H9 (cell line): Measurements from ENCODE around the gene DHX58. TPM values are rescaled to one million over a fixed set of nuclear protein-coding genes. Genes with fewer than 3 reads are reported as not detected.

Experiments used
- DNase-seq: peaks from one replicate; pipeline ENCODE4 v3.0.0-alpha.2; 2017
- H2AFZ ChIP-seq: one replicate; pipeline ENCODE4 v1.6.1; 2013; ENCODE audit warnings: mild to moderate bottlenecking, low read length, control low read depth, moderate library complexity
- H2AK5ac ChIP-seq: 2 replicates; pipeline ENCODE4 v1.6.1; 2013; ENCODE audit warnings: low read length, control low read depth, mixed read lengths; ENCODE audit not compliant: insufficient read length
- H2BK120ac ChIP-seq: one replicate; pipeline ENCODE4 v1.6.1; 2013; ENCODE audit warnings: low read depth, mild to moderate bottlenecking, low read length, control low read depth, inconsistent platforms; ENCODE audit not compliant: poor library complexity, severe bottlenecking
- H2BK12ac ChIP-seq: 2 replicates; pipeline ENCODE4 v1.6.1; 2013; ENCODE audit warnings: low read length, control low read depth, mixed read lengths, low read depth; ENCODE audit not compliant: insufficient read length
- H2BK15ac ChIP-seq: 2 replicates; pipeline ENCODE4 v1.6.1; 2013; ENCODE audit warnings: low read depth, low read length, control low read depth
- H2BK20ac ChIP-seq: one replicate; pipeline ENCODE4 v1.6.1; 2013; ENCODE audit warnings: low read depth, mild to moderate bottlenecking, low read length, control low read depth, inconsistent platforms; ENCODE audit not compliant: poor library complexity, severe bottlenecking
- H2BK5ac ChIP-seq: 2 replicates; pipeline ENCODE4 v1.6.1; 2013; ENCODE audit warnings: low read length, control low read depth, mixed read lengths; ENCODE audit not compliant: insufficient read length
- H3K14ac ChIP-seq: 2 replicates; pipeline ENCODE4 v1.6.1; 2013; ENCODE audit warnings: low read length, control low read depth; ENCODE audit not compliant: insufficient read depth
- H3K18ac ChIP-seq: 2 replicates; pipeline ENCODE4 v1.6.1; 2013; ENCODE audit warnings: low read depth, mild to moderate bottlenecking, mixed read lengths, low read length, control low read depth; ENCODE audit not compliant: insufficient read length
- H3K23ac ChIP-seq: 2 replicates; pipeline ENCODE4 v1.6.1; 2013; ENCODE audit warnings: low read length, control low read depth, mixed read lengths, low read depth; ENCODE audit not compliant: insufficient read length
- H3K23me2 ChIP-seq: 2 replicates; pipeline ENCODE4 v1.6.1; 2013; ENCODE audit warnings: low read depth, mild to moderate bottlenecking, mixed read lengths, low read length, control low read depth; ENCODE audit not compliant: insufficient read length, poor library complexity, severe bottlenecking
- H3K27ac ChIP-seq: 2 replicates; pipeline ENCODE4 v1.5.1; 2013; ENCODE audit warnings: low read length, control low read depth, mixed read lengths, low read depth; ENCODE audit not compliant: insufficient read length
- H3K27me3 ChIP-seq: 2 replicates; pipeline ENCODE4 v1.6.1; 2013; ENCODE audit warnings: low read length, control low read depth, inconsistent platforms; ENCODE audit not compliant: insufficient read depth
- H3K4ac ChIP-seq: 2 replicates; pipeline ENCODE4 v1.6.1; 2013; ENCODE audit warnings: low read depth, mild to moderate bottlenecking, control low read depth, inconsistent platforms, low read length, moderate library complexity
- H3K4me1 ChIP-seq: 2 replicates; pipeline ENCODE4 v1.6.1; 2013; ENCODE audit warnings: low read length, control low read depth, inconsistent platforms; ENCODE audit not compliant: insufficient read depth
- H3K4me2 ChIP-seq: 2 replicates; pipeline ENCODE4 v1.6.1; 2013; ENCODE audit warnings: low read length, control low read depth, mixed read lengths; ENCODE audit not compliant: insufficient read length, insufficient read depth
- H3K56ac ChIP-seq: 2 replicates; pipeline ENCODE4 v1.6.1; 2013; ENCODE audit warnings: low read depth, mild to moderate bottlenecking, mixed read lengths, low read length, control low read depth; ENCODE audit not compliant: insufficient read length
- H3K79me1 ChIP-seq: 2 replicates; pipeline ENCODE4 v1.6.1; 2013; ENCODE audit warnings: low read depth, mild to moderate bottlenecking, moderate library complexity, low read length, control low read depth, inconsistent platforms; ENCODE audit not compliant: insufficient read depth, poor library complexity, severe bottlenecking
- H3K79me2 ChIP-seq: 2 replicates; pipeline ENCODE4 v1.6.1; 2013; ENCODE audit warnings: low read length, control low read depth, inconsistent platforms; ENCODE audit not compliant: insufficient read depth
- H3K9ac ChIP-seq: 2 replicates; pipeline ENCODE4 v1.6.1; 2013; ENCODE audit warnings: low read length, control low read depth, mixed read lengths; ENCODE audit not compliant: insufficient read length; ENCODE audit errors: extremely low read depth
- H3K9me3 ChIP-seq: one replicate; pipeline ENCODE4 v1.6.1; 2013; ENCODE audit warnings: low read depth, low read length, inconsistent platforms; ENCODE audit not compliant: control insufficient read depth
- H3T11ph ChIP-seq: one replicate; pipeline ENCODE4 v1.6.1; 2013; ENCODE audit warnings: mild to moderate bottlenecking, low read length, control low read depth, inconsistent platforms
- H4K20me1 ChIP-seq: one replicate; pipeline ENCODE4 v1.6.1; 2013; ENCODE audit not compliant: control insufficient read depth, insufficient read length, insufficient read depth
- H4K5ac ChIP-seq: 2 replicates; pipeline ENCODE4 v1.6.1; 2013; ENCODE audit warnings: low read depth, mild to moderate bottlenecking, mixed read lengths, low read length, control low read depth; ENCODE audit not compliant: insufficient read length
- H4K8ac ChIP-seq: replicated peaks from 2 replicates; pipeline ENCODE4 v1.6.1; 2013; ENCODE audit warnings: low read length, control low read depth, mixed read lengths, low read depth; ENCODE audit not compliant: insufficient read length
- H4K91ac ChIP-seq: 2 replicates; pipeline ENCODE4 v1.6.1; 2013; ENCODE audit warnings: low read depth, mild to moderate bottlenecking, moderate library complexity, mixed read lengths, low read length, control low read depth; ENCODE audit not compliant: insufficient read length
- H3K27ac Mint-ChIP-seq, 3 experiments: 2 replicates in 2 of 3; 3 replicates in 1 of 3; pipeline ENCODE4 v1.8.0; 2020 to 2021; ENCODE audit warnings: mixed read lengths in 3 of 3, mild to moderate bottlenecking in 1 of 3, moderate library complexity in 1 of 3
- H3K27me3 Mint-ChIP-seq: 2 replicates; pipeline ENCODE4 v1.8.0; 2021; ENCODE audit warnings: low read depth, mild to moderate bottlenecking, moderate library complexity, mixed read lengths
- H3K36me3 Mint-ChIP-seq, 3 experiments: 2 replicates in 2 of 3; 3 replicates in 1 of 3; pipeline ENCODE4 v1.8.0; 2020 to 2021; ENCODE audit warnings: low read depth in 3 of 3, mixed read lengths in 3 of 3; ENCODE audit not compliant: insufficient read depth in 1 of 3
- H3K4me1 Mint-ChIP-seq, 2 experiments: 2 replicates each; pipeline ENCODE4 v1.8.0; 2020; ENCODE audit warnings: mixed read lengths in 2 of 2
- H3K4me3 Mint-ChIP-seq, 2 experiments: 2 replicates in 1 of 2; 3 replicates in 1 of 2; pipeline ENCODE4 v1.8.0; 2020 to 2021; ENCODE audit warnings: mild to moderate bottlenecking in 2 of 2, mixed read lengths in 2 of 2, moderate library complexity in 1 of 2
- H3K9me3 Mint-ChIP-seq, 2 experiments: 2 replicates in 1 of 2; 3 replicates in 1 of 2; pipeline ENCODE4 v1.8.0; 2020; ENCODE audit warnings: mild to moderate bottlenecking in 2 of 2, mixed read lengths in 2 of 2, moderate library complexity in 1 of 2
- CTCF ChIP-seq: fragments of 200-600 bp; sonication (generic); conservative IDR thresholded peaks from 3 replicates; pipeline ENCODE4 v1.8.0; 2021; ENCODE audit warnings: antibody characterized with exemption, mild to moderate bottlenecking
- WGBS: extraction: QIAGEN DNeasy Blood & Tissue Kit; methylation state at CpG from one replicate; pipeline ENCODE4 v1.1.7; 2013; ENCODE audit warnings: missing lambda C conversion rate, low lambda C conversion rate, mixed read lengths; ENCODE audit not compliant: insufficient read length; ENCODE audit errors: extremely low coverage; 5-methylcytosine and 5-hydroxymethylcytosine counted together
- total RNA-seq: library from RNA; stranded (reverse); gene quantifications from 2 replicates; pipeline ENCODE4 v1.2.1, GENCODE V29; 2021

The DHX58 gene
- total RNA-seq, 1 experiment from 2014 or later, result 3.9 TPM

- Histone ChIP-seq H3K4me2 (no peak overlapping the region), H3K18ac (no peak overlapping the region), H3K23ac (no peak overlapping the region), H2AFZ (no peak overlapping the region), H3K27me3 (no peaks in the 10 kb centered on the region), H3K27ac (no peak overlapping the region), H2BK120ac (no peak overlapping the region), H3K23me2 (no peaks in the 10 kb centered on the region), H4K5ac (no peak overlapping the region), H4K91ac (no peak overlapping the region), H3K4me1 (no peaks in the 10 kb centered on the region), H2BK20ac (no peak overlapping the region), H3K14ac (no peak overlapping the region), H3K9me3 (no peaks in the 10 kb centered on the region), H3K4ac (no peak overlapping the region), H3K79me1 (no peaks in the 10 kb centered on the region), H3T11ph (no peak overlapping the region), H2BK5ac (no peak overlapping the region), H4K8ac (no peak overlapping the region), H2AK5ac (no peak overlapping the region), H2BK12ac (no peak overlapping the region), H2BK15ac (no peak overlapping the region), H3K79me2 (no peaks in the 10 kb centered on the region), H3K56ac (no peak overlapping the region), H3K9ac (no peak overlapping the region), H4K20me1 (no peaks in the 10 kb centered on the region)
- Mint-ChIP-seq H3K9me3 (no peaks in the 10 kb centered on the region), H3K27ac (no peak overlapping the region), H3K4me1 (peaks cover 6 to 16% of the 10 kb centered on the region in 2 experiments), H3K36me3 (peaks cover 11 to 51% (median 42%) of the 10 kb centered on the region in 3 experiments; a peak in 6 of 7 replicates), H3K27me3 (no peaks in the 10 kb centered on the region; the same call in 1 of the 2 replicates), H3K4me3 (no peak overlapping the region)
- no peak for DNase-seq
- no peak for TF ChIP-seq CTCF
- no CpG with 5 or more reads among the region's 9 CpGs for WGBS
Observed at GRCh38 chr17:42114118-42114517, 1.6 kb upstream of the DHX58 start.
